Bronchial epithelial cell (primary cell): ENCODE measurements around the gene ELOVL1. TPM values are rescaled to one million over a fixed set of nuclear protein-coding genes. Genes with fewer than 3 reads are reported as not detected.
"Not testable (repeated sequence)": the region's sequence is repeated elsewhere in the genome, so short reads cannot be mapped to it uniquely, and the experiment has no call there.

Source experiments
- DNase-seq: peaks from one replicate; pipeline ENCODE4 v3.0.0-alpha.2; 2010; ENCODE audit warnings: low read depth
- FAIRE-seq: peaks from 2 replicates; lab custom pipeline; 2011; peaks lifted over from hg19 to GRCh38; lab: Jason Lieb, UNC
- H3K27me3 ChIP-seq: 2 replicates; pipeline ENCODE4 v1.5.1; 2011; ENCODE audit warnings: low read length; ENCODE audit not compliant: control insufficient read depth, insufficient read depth
- H3K36me3 ChIP-seq: 2 replicates; pipeline ENCODE4 v1.5.1; 2011; ENCODE audit warnings: low read length; ENCODE audit not compliant: control insufficient read depth, insufficient read depth
- H3K4me3 ChIP-seq: 2 replicates; pipeline ENCODE4 v1.5.1; 2011; ENCODE audit warnings: mild to moderate bottlenecking, low read depth, low read length, control low read depth
- total RNA-seq: library from RNA; depleted of rRNA; stranded (reverse); fragments of >200 nt; gene quantifications from 2 replicates; pipeline ENCODE4 v1.2.1, GENCODE V29; 2014
- TF ChIP-seq, protein P1 (sequence below): IDR thresholded peaks from 2 replicates; pipeline ENCODE4 v1.5.1; 2011; ENCODE audit warnings: mild to moderate bottlenecking, moderate library complexity, low read length, control low read depth, inconsistent platforms; ENCODE audit not compliant: insufficient read depth, severe bottlenecking

The ELOVL1 gene
- 55.8 and 75.8 TPM in 2 replicates for total RNA-seq

DNA sequence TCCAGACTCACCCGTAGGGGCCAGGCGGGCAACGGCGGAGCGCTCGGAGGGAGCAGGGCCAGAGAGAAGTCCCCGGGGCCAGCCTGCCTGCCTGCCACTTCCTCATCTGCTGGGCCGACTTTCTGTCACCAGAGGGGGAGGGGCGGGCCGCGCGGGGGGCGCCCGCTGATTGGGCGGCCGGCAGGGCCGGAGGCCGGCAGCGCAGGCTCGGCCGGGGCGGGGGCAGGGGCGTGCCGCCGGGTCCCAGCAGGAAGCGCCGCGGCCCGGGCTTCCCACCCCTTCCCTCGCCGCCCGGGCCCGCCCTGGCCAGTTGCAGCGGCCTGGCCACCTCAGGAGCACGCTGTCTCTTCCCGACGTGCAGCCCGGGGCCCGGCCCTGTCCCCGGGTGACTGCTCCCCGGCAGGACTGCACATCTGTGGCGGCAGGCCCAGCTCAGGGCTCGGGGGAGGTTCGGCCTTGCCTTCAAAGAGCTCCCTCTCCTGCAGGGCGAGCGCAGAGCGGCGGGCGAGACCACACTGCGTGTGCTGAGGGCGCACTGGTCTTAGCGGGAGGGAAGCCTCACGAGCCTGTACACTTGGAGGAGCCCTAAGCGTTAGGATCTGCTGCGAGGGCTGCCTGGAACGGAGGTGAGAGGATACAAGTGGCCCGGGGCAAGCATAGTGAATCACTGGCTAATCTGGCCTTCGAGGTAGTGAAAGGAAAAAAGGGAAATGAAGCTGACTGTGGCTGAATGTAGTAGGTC lies at the start of gene ELOVL1:
Gene ELOVL1, minus strand, starts transcription at position 108 of the 742 bp plus-strand sequence. CDS start 2,402 bp downstream, outside the sequence.
- DNase-seq (peak; percentile 88), FAIRE-seq (no peak)
- H3K27me3 ChIP-seq: no peaks in the 10 kb centered on the region
- H3K4me3 ChIP-seq: peak within 1 kb of the TSS; percentile 74
- TF ChIP-seq, protein P1, sequence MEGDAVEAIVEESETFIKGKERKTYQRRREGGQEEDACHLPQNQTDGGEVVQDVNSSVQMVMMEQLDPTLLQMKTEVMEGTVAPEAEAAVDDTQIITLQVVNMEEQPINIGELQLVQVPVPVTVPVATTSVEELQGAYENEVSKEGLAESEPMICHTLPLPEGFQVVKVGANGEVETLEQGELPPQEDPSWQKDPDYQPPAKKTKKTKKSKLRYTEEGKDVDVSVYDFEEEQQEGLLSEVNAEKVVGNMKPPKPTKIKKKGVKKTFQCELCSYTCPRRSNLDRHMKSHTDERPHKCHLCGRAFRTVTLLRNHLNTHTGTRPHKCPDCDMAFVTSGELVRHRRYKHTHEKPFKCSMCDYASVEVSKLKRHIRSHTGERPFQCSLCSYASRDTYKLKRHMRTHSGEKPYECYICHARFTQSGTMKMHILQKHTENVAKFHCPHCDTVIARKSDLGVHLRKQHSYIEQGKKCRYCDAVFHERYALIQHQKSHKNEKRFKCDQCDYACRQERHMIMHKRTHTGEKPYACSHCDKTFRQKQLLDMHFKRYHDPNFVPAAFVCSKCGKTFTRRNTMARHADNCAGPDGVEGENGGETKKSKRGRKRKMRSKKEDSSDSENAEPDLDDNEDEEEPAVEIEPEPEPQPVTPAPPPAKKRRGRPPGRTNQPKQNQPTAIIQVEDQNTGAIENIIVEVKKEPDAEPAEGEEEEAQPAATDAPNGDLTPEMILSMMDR: peak; percentile 41
- H3K36me3 ChIP-seq: peaks cover 26% of the 10 kb centered on the region

DNA sequence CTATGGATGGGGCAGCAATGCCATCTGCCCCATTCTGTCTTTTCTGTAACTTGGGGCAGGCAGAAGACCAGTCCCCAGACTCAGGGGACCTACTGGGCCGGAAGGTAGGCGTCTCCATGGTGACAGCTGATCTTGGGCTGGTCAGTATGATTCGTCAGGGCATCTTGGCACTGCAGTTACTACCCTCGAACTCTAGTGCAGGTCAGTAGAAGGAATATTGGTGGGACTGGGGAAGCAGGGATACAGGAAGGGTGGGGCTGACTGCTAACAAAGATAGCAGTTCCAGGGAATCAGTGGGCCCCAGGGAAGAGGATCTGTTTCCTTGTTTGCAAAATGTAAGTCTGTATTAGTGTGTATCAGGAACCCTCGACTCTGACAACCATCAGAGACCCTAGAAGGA lies 48.1 kb upstream of the ELOVL1 start:
- TF ChIP-seq, protein P1: no peak
- Histone ChIP-seq H3K4me3 (no peak overlapping the region), H3K27me3 (no peaks in the 10 kb centered on the region), H3K36me3 (peaks cover 27% of the 10 kb centered on the region)
- FAIRE-seq: no peak
- no peak for DNase-seq

DNA sequence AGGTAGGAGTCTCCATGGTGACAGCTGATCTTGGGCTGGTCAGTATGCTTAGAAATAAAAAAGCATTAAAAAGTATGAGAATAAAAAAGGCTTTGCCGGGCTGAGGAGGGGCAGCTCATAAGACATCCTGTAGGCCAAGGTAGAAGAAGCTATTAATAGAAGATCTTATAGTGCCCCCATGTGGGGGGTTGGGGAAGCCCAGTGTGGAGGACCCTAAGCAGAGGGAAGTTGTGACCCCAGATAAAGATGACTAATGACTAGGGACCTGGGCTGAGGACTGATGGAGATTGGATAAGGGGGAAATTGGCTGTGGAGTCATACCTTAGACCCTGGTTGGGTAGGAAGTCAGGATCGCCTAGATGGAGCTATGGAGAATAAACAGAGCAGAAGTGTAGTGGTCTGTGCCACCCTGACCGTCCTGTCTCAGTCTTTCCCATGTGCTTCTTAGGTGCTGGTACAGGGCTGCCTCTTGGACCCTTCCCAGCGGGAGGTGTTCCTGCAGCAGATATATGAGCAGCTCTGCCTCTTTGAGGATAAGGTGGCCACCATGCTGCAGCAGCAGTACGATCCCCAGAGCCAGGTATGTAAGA lies 46.9 kb upstream of the ELOVL1 start:
- Histone ChIP-seq H3K27me3 (no peaks in the 10 kb centered on the region), H3K4me3 (no peak overlapping the region), H3K36me3 (peaks cover 17% of the 10 kb centered on the region)
- TF ChIP-seq, protein P1: peak; percentile 45
- FAIRE-seq: no peak
- DNase-seq: peak; percentile 49

DNA sequence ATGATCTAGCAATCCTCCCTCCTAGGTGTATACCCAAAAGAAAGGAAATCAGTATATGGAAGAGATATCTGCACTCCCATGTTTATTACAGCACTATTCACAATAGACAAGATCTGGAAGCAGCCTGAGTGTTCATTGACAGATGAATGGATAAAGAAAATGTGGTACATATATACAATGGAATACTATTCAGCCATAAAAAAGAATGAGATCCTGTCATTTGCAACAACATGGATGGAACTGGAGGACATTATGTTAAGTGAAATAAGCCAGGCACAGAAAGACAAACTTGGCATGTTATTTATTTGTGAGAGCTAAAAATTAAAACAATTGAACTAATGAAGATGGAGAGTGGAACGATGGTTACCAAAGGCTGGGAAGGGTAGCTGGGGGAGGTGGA lies 45.6 kb upstream of the ELOVL1 start:
- FAIRE-seq: not testable (repeated sequence)

DNA sequence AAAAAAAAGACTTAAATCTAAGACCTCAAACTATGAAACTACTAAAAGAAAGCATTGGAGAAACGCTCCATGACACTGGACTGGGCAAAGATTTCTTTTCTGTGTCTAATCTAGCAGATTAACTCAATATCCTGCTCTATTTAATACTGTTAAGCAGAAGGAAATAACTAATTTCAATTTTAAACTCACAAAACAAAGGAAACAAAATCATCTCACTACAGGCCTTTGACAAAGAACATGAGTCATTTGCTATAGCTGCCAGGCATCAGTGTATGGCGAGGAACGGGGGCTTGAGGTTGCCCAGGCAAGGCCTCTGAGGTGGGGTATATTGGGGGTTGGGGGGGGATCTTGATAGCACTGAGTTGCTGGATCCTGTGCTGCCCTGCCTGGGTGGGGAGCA lies 42.8 kb upstream of the ELOVL1 start:
- Histone ChIP-seq H3K27me3 (no peaks in the 10 kb centered on the region), H3K4me3 (no peak overlapping the region), H3K36me3 (peaks cover 8% of the 10 kb centered on the region)
- DNase-seq (no peak), FAIRE-seq (no peak)
- TF ChIP-seq, protein P1: no peak

More for the DNA sequence above, 45.6 kb upstream of the ELOVL1 start:
- not testable (repeated sequence) for H3K4me3 ChIP-seq, DNase-seq, H3K27me3 ChIP-seq
- H3K36me3 ChIP-seq: peaks cover 11% of the 10 kb centered on the region

DNA sequence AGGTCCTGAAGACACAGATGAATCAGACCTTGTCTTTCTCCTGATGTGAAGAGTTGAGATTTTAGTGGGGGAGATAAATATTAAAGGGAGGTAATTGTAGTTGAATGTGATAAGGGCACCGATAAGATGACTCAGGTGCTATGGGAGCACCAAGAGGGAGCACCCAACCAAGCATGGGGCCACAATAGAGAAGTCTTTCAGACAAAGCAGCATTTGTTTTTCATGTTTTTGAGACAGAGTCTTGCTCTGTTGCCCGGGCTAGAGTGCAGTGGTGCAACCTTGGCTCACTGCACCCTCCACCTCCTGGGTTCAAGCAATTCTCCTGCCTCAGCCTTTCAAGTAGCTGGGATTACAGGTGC lies 38.0 kb upstream of the ELOVL1 start:
- no peak for FAIRE-seq
- TF ChIP-seq, protein P1: no peak
- no peak overlapping the region for H3K4me3 ChIP-seq
- DNase-seq: no peak
- H3K27me3 ChIP-seq: no peaks in the 10 kb centered on the region
- peaks cover 20% of the 10 kb centered on the region for H3K36me3 ChIP-seq
